GM12878 (cell line): ENCODE measurements around the gene PDXP. TPM values are rescaled to one million over a fixed set of nuclear protein-coding genes. Genes with fewer than 3 reads are reported as not detected.
A peak's percentile ranks its signal among the peaks of the same experiment; 100 is the strongest.

Source experiments
- ATAC-seq: fragments of 200-7000 bp; cut with Tn5 transposase; 3 replicates; pipeline ENCODE4 v1.9.1; 2020; ENCODE audit warnings: mild to moderate bottlenecking, moderate library complexity
- BruUV-seq: library from RNA; stranded (reverse); fragments of 400-500 nt; replicated peaks from 2 replicates; lab custom pipeline; 2021; lab: Mats Ljungman, UMichigan
- CTCF ChIA-PET: fragments of 300-600 bp; sonication (Branson Sonifier 250); formaldehyde crosslinking; extraction: SDS; loops from one replicate; lab custom pipeline; 2021; ENCODE audit warnings: inconsistent platforms; lab: Yijun Ruan, JAX
- POLR2A ChIA-PET: fragments of 350-600 bp; formaldehyde crosslinking; extraction: SDS; loops from one replicate; lab custom pipeline; 2021; ENCODE audit warnings: inconsistent platforms; lab: Charles Lee
- RAD21 ChIA-PET: fragments of 300-600 bp; sonication (Branson Sonifier 250); formaldehyde crosslinking; loops from one replicate; lab custom pipeline; 2023; ENCODE audit warnings: antibody characterized with exemption; ENCODE audit not compliant: unreplicated experiment; lab: Charles Lee
- SMC1A ChIA-PET: fragments of 300-600 bp; sonication (Branson Sonifier 250); formaldehyde crosslinking; loops from one replicate; lab custom pipeline; 2023; ENCODE audit not compliant: unreplicated experiment, uncharacterized antibody; lab: Charles Lee
- DNase-seq: peaks from one replicate; pipeline ENCODE4 v3.0.0-alpha.2; 2011; ENCODE audit warnings: low read depth, low spot score
- FAIRE-seq: peaks from 3 replicates; lab custom pipeline; 2011; peaks lifted over from hg19 to GRCh38; lab: Jason Lieb, UNC
- H2AFZ ChIP-seq: 2 replicates; pipeline ENCODE4 v1.6.0; 2011; ENCODE audit warnings: low read depth, low read length, control low read depth; ENCODE audit not compliant: control insufficient read depth
- H3K27ac ChIP-seq: 2 replicates; pipeline ENCODE4 v1.5.1; 2011; ENCODE audit warnings: control low read depth; ENCODE audit not compliant: control insufficient read depth, insufficient read depth
- H3K27me3 ChIP-seq, 2 experiments: replicated peaks in 1 of 2; 2 replicates each; pipeline versions ENCODE4 v1.6.0 to v1.6.1; 2011; ENCODE audit warnings: low read length in 1 of 2; ENCODE audit not compliant: control insufficient read depth in 2 of 2, insufficient read depth in 2 of 2
- H3K36me3 ChIP-seq, 2 experiments: 2 replicates each; pipeline ENCODE4 v1.5.1; 2011; ENCODE audit warnings: low read length in 1 of 2; ENCODE audit not compliant: control insufficient read depth in 2 of 2, insufficient read depth in 2 of 2
- H3K4me1 ChIP-seq: 2 replicates; pipeline ENCODE4 v1.6.1; 2011; ENCODE audit warnings: mild to moderate bottlenecking, low read length, moderate library complexity, mixed read lengths; ENCODE audit not compliant: control insufficient read depth, insufficient read depth
- H3K4me2 ChIP-seq: 2 replicates; pipeline ENCODE4 v1.6.0; 2011; ENCODE audit warnings: control low read depth; ENCODE audit not compliant: control insufficient read depth, insufficient read depth
- H3K4me3 ChIP-seq: fragments of 200-600 bp; sonication (generic); 2 replicates; pipeline ENCODE4 v1.5.1; 2016
- H3K79me2 ChIP-seq: 2 replicates; pipeline ENCODE4 v1.6.0; 2011; ENCODE audit warnings: low read length; ENCODE audit not compliant: control insufficient read depth, insufficient read depth
- H3K9ac ChIP-seq: 2 replicates; pipeline ENCODE4 v1.8.0; 2011; ENCODE audit warnings: low read length, control low read depth, mixed read lengths; ENCODE audit not compliant: control insufficient read depth, insufficient read depth
- H3K9me3 ChIP-seq: replicated peaks from 3 replicates; pipeline ENCODE4 v1.5.1; 2011; ENCODE audit warnings: mild to moderate bottlenecking, low read length; ENCODE audit not compliant: control insufficient read depth, insufficient read depth
- H4K20me1 ChIP-seq: 2 replicates; pipeline ENCODE4 v1.6.0; 2011; ENCODE audit not compliant: control insufficient read depth, insufficient read depth
- BMI1 ChIP-seq: fragments of 450-650 bp; IDR thresholded peaks from 2 replicates; pipeline ENCODE4 v1.6.1; 2016; ENCODE audit warnings: mild to moderate bottlenecking, moderate library complexity, borderline replicate concordance
- FOXK2 ChIP-seq: fragments of 450-650 bp; IDR thresholded peaks from 2 replicates; pipeline ENCODE4 v1.6.1; 2017; ENCODE audit warnings: mild to moderate bottlenecking, moderate library complexity
- FOXM1 ChIP-seq: IDR thresholded peaks from 2 replicates; pipeline ENCODE4 v1.6.1; 2012; ENCODE audit warnings: low read depth, mild to moderate bottlenecking, inconsistent platforms, low read length, moderate library complexity
- GATAD2B ChIP-seq: fragments of 450-650 bp; conservative IDR thresholded peaks from 2 replicates; pipeline ENCODE4 v1.6.1; 2017; ENCODE audit warnings: low read depth, mild to moderate bottlenecking, moderate library complexity
- IRF4 ChIP-seq: IDR thresholded peaks from 2 replicates; pipeline ENCODE4 v1.6.1; 2011; ENCODE audit warnings: low read depth, low read length
- JUND ChIP-seq: IDR thresholded peaks from 2 replicates; pipeline ENCODE4 v1.6.1; 2012; ENCODE audit warnings: low read depth, mild to moderate bottlenecking, low read length, improper control_type of control experiment, moderate library complexity
- KLF5 ChIP-seq: fragments of 450-650 bp; IDR thresholded peaks from 2 replicates; pipeline ENCODE4 v1.6.1; 2014; ENCODE audit warnings: mild to moderate bottlenecking; ENCODE audit not compliant: partially characterized antibody
- PAX5 ChIP-seq: IDR thresholded peaks from 2 replicates; pipeline ENCODE4 v1.6.1; 2011; ENCODE audit warnings: low read depth, low read length, borderline replicate concordance
- RAD21 ChIP-seq: IDR thresholded peaks from 2 replicates; pipeline ENCODE4 v1.6.1; 2011; ENCODE audit warnings: mild to moderate bottlenecking, low read depth, low read length, moderate library complexity; ENCODE audit not compliant: insufficient read depth
- REST ChIP-seq: IDR thresholded peaks from 2 replicates; pipeline ENCODE4 v1.6.1; 2012; ENCODE audit warnings: mild to moderate bottlenecking, low read depth, low read length
- RFX5 ChIP-seq: IDR thresholded peaks from 2 replicates; pipeline ENCODE4 v1.6.1; 2011; ENCODE audit warnings: low read depth, low read length, improper control_type of control experiment
- SMARCA5 ChIP-seq: fragments of 450-650 bp; IDR thresholded peaks from 2 replicates; pipeline ENCODE4 v1.6.1; 2017; ENCODE audit warnings: mild to moderate bottlenecking
- SMC3 ChIP-seq: IDR thresholded peaks from 2 replicates; pipeline ENCODE4 v1.6.1; 2011; ENCODE audit warnings: low read length, improper control_type of control experiment, borderline replicate concordance
- SUZ12 ChIP-seq: fragments of 200-600 bp; sonication (generic); IDR thresholded peaks from one replicate; pipeline ENCODE4 v1.6.1; 2018; ENCODE audit warnings: antibody characterized with exemption, mild to moderate bottlenecking; ENCODE audit not compliant: unreplicated experiment
- TBL1XR1 ChIP-seq: IDR thresholded peaks from 2 replicates; pipeline ENCODE4 v1.6.1; 2012; ENCODE audit warnings: low read depth, low read length, improper control_type of control experiment
- ZNF274 ChIP-seq: IDR thresholded peaks from one replicate; pipeline ENCODE4 v1.8.0; 2011; ENCODE audit not compliant: insufficient read length, insufficient read depth
- WGBS: methylation state at CpG from one replicate; pipeline ENCODE4 v1.1.6; 2016; ENCODE audit warnings: low lambda C conversion rate; ENCODE audit not compliant: insufficient replicate concordance, insufficient coverage; ENCODE audit errors: missing lambda C conversion rate; 5-methylcytosine and 5-hydroxymethylcytosine counted together
- in situ Hi-C: fragments of 300-500 bp; cut with MboI; formaldehyde crosslinking; loops from 9 replicates; pipeline ENCODE4 v1.14.3; 2018; ENCODE audit warnings: mixed read lengths
- intact Hi-C: fragments of 100-400 bp; cut with micrococcal nuclease; formaldehyde crosslinking; loops from one replicate; pipeline ENCODE4 v1.14.2; 2022; ENCODE audit not compliant: unreplicated experiment
- polyA plus RNA-seq, 11 experiments: library from polyadenylated mRNA; depleted of rRNA in 4 of 11; unstranded in 6 of 11; stranded (reverse) in 5 of 11; fragments of >200 nt; fragmentation: Nextera tagmentation in 4 of 11; fragmentation: Illumina TruSeq in 1 of 11; extraction: Ambion mirVana in 4 of 11; extraction: Trizol in 1 of 11; gene quantifications; 1 replicate in 1 of 11; 2 replicates in 10 of 11; pipeline versions ENCODE4 v1.2.1 to v1.2.3, GENCODE V29; 2011 to 2016; ENCODE audit warnings: inconsistent platforms in 2 of 11, missing spikeins in 2 of 11, low read depth in 1 of 11
- total RNA-seq, 4 experiments: library from RNA; depleted of rRNA in 3 of 4; stranded (reverse); fragments of >200 nt in 3 of 4; fragmentation: Illumina TruSeq in 1 of 4; extraction: Trizol in 1 of 4; gene quantifications; 2 replicates each; pipeline versions ENCODE4 v1.2.1 to v1.2.3, GENCODE V29; 2013 to 2021
- TF ChIP-seq, protein P1 (sequence below): IDR thresholded peaks from 2 replicates; pipeline ENCODE4 v1.6.1; 2012; ENCODE audit warnings: low read depth, low read length, improper control_type of control experiment

Gene PDXP
- total and polyA plus RNA-seq, 10 of the 15 experiments (the other 5 are each of a cell fraction or from before 2014, with no cell fraction given) = 4.4 to 56.7 (median 34.6) TPM

DNA sequence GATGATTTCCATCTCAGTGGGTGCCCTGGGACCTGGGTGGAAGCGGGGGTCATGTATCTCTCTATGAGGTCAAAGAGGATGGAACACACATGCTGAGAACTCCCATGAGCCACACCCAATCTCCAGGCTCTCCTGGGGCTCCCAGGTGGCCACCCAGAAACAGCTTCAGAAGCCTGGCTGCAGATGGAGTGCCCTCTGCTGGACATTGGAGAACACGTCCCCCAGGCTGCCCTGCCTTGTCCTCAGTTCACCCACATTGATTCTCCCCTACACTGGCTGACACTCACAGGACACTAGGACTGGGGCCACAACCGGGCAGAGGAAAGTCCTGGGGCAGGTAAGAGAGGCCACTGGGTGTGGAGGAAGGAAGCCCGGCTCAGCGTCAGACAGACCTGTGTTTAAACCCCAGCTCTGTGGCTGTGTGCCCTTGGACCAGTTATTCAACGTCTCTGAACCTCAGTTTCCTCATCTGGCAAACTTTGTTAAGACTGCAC lies 23.1 kb downstream of the PDXP start:
- peaks cover 2% of the 10 kb centered on the region in 2 experiments; a peak in 1 of 4 replicates for H3K36me3 ChIP-seq
- no peaks in the 10 kb centered on the region for H3K27me3 ChIP-seq
- DNase-seq (no peak), ATAC-seq (peak; percentile 66), FAIRE-seq (peak; percentile 65)
- peaks cover 23% of the 10 kb centered on the region for H3K4me1 ChIP-seq
- no TSS peak for BruUV-seq
- H3K79me2 ChIP-seq = peaks cover 17% of the 10 kb centered on the region
- no peaks in the 10 kb centered on the region for H3K9me3 ChIP-seq
- RAD21 ChIA-PET = interaction anchor here (0.7 to 7.6 kb wide), 11 partner anchors 10 to 143 kb away, joined by 3 to 164 read pairs (median 6); partner anchors contain the start of genes GGA1, PDXP and SH3BP1
- no peak overlapping the region for H3K9ac ChIP-seq
- no peak overlapping the region for H3K4me3 ChIP-seq
- CTCF ChIA-PET = interaction anchor here (0.7 to 19.9 kb wide), 14 partner anchors 9 to 182 kb away, joined by 3 to 414 read pairs (median 6); partner anchors contain the start of genes GCAT, GGA1, PDXP and SH3BP1
- H2AFZ ChIP-seq = peak overlapping the region; percentile 73
- WGBS = 18% methylated on average over 6 of the region's 6 CpGs
- H4K20me1 ChIP-seq = no peaks in the 10 kb centered on the region
- SMC1A ChIA-PET = interaction anchor here (0.6 to 10.9 kb wide), 9 partner anchors 21 to 75 kb away, joined by 3 to 157 read pairs (median 9); partner anchors contain the start of gene PDXP
- 0 out of 2 replicates have a peak overlapping the region, but pooled peaks have one; percentile 22 for H3K4me2 ChIP-seq
- intact Hi-C loops = loop anchor here (1.0 to 5.0 kb wide), 5 partner anchors 20 to 144 kb away; no protein-coding TSS in a partner anchor
- in situ Hi-C loops = loop anchor here (5.0 kb wide), 1 partner anchor 54 kb away; no protein-coding TSS in a partner anchor
- POLR2A ChIA-PET = interaction anchor here (0.6 to 14.0 kb wide), 10 partner anchors 11 to 74 kb away, joined by 3 to 209 read pairs (median 5); partner anchors contain the start of gene PDXP
- peak overlapping the region; percentile 23; the same call in 1 of the 2 replicates for H3K27ac ChIP-seq
- TF ChIP-seq BMI1 (no peak), PAX5 (no peak), KLF5 (no peak), RFX5 (no peak), RAD21 (peak; percentile 93), JUND (no peak), FOXK2 (no peak), REST (no peak), ZNF274 (no peak), TBL1XR1 (no peak), SMARCA5 (peak; percentile 80; the same call in 1 of the 2 replicates), IRF4 (peak; percentile 55; the same call in 1 of the 2 replicates), SUZ12 (no peak), SMC3 (peak; percentile 94), FOXM1 (no peak), GATAD2B (peak; percentile 68)
- TF ChIP-seq, protein P1, sequence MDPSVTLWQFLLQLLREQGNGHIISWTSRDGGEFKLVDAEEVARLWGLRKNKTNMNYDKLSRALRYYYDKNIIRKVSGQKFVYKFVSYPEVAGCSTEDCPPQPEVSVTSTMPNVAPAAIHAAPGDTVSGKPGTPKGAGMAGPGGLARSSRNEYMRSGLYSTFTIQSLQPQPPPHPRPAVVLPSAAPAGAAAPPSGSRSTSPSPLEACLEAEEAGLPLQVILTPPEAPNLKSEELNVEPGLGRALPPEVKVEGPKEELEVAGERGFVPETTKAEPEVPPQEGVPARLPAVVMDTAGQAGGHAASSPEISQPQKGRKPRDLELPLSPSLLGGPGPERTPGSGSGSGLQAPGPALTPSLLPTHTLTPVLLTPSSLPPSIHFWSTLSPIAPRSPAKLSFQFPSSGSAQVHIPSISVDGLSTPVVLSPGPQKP = 0 out of 2 replicates have a peak, but pooled peaks have one; percentile 61
